OCI-LY1 (cell line): ENCODE measurements around the gene DIAPH2.

ENCODE experiments used
- H2AFZ ChIP-seq: fragments of 200-600 bp; sonication (generic), shearing (Covaris generic); 2 replicates; pipeline ENCODE4 v1.6.0; 2014; ENCODE audit warnings: antibody characterized with exemption, mild to moderate bottlenecking, low read length
- H3F3A ChIP-seq: fragments of 200-600 bp; sonication (generic), shearing (Covaris generic); 2 replicates; pipeline ENCODE4 v1.6.0; 2014; ENCODE audit warnings: mild to moderate bottlenecking, antibody characterized with exemption, low read length, moderate library complexity; ENCODE audit not compliant: insufficient read depth
- H3K27ac ChIP-seq: fragments of 200-600 bp; sonication (generic); 2 replicates; pipeline ENCODE4 v1.5.1; 2014; ENCODE audit warnings: low read length, mixed run types, mild to moderate bottlenecking, low read depth; ENCODE audit not compliant: poor library complexity, severe bottlenecking
- H3K27me3 ChIP-seq: fragments of 200-600 bp; sonication (generic); 2 replicates; pipeline ENCODE4 v1.6.0; 2014; ENCODE audit warnings: antibody characterized with exemption, mild to moderate bottlenecking, low read length, moderate library complexity; ENCODE audit not compliant: insufficient read depth
- H3K36me3 ChIP-seq: fragments of 200-600 bp; sonication (generic); 2 replicates; pipeline ENCODE4 v1.6.1; 2014; ENCODE audit warnings: mild to moderate bottlenecking, antibody characterized with exemption, low read length, moderate library complexity, mixed read lengths; ENCODE audit not compliant: insufficient read depth
- H3K4me1 ChIP-seq: fragments of 200-600 bp; sonication (generic); 2 replicates; pipeline ENCODE4 v1.5.1; 2014; ENCODE audit warnings: mild to moderate bottlenecking, low read length, moderate library complexity; ENCODE audit not compliant: insufficient read depth, severe bottlenecking
- H3K4me2 ChIP-seq: fragments of 200-600 bp; sonication (generic), shearing (Covaris generic); 2 replicates; pipeline ENCODE4 v1.6.1; 2014; ENCODE audit warnings: low read length
- H3K4me3 ChIP-seq: fragments of 200-600 bp; sonication (generic); 2 replicates; pipeline ENCODE4 v1.5.1; 2014; ENCODE audit warnings: low read length, low read depth, mild to moderate bottlenecking, mixed read lengths; ENCODE audit not compliant: poor library complexity, severe bottlenecking
- H3K79me2 ChIP-seq: fragments of 200-600 bp; shearing (Covaris generic); 2 replicates; pipeline ENCODE4 v1.6.1; 2016; ENCODE audit warnings: mixed run types, low read length, mixed read lengths; ENCODE audit not compliant: insufficient read depth
- H3K9ac ChIP-seq: fragments of 200-600 bp; sonication (generic), shearing (Covaris generic); 2 replicates; pipeline ENCODE4 v1.6.1; 2014; ENCODE audit warnings: mild to moderate bottlenecking, low read length, mixed read lengths
- H3K9me2 ChIP-seq: fragments of 200-600 bp; sonication (generic), shearing (Covaris generic); 2 replicates; pipeline ENCODE4 v1.6.1; 2014; ENCODE audit warnings: low read depth, mild to moderate bottlenecking, low read length, mixed read lengths
- H3K9me3 ChIP-seq: fragments of 200-600 bp; shearing (Covaris generic); 2 replicates; pipeline ENCODE4 v1.6.1; 2014; ENCODE audit warnings: low read length, mixed read lengths
- H4K20me1 ChIP-seq: fragments of 200-600 bp; sonication (generic), shearing (Covaris generic); 2 replicates; pipeline ENCODE4 v1.6.0; 2016; ENCODE audit warnings: mild to moderate bottlenecking, low read length; ENCODE audit not compliant: insufficient read depth
- EZH2 ChIP-seq: fragments of 200-600 bp; sonication (generic), shearing (Covaris generic); IDR thresholded peaks from 2 replicates; pipeline ENCODE4 v1.8.0; 2017; ENCODE audit warnings: borderline replicate concordance, mixed run types, mild to moderate bottlenecking, antibody characterized with exemption, low read length, moderate library complexity, mixed read lengths
- TF ChIP-seq, protein P1 (sequence below): fragments of 200-600 bp; sonication (generic), shearing (Covaris generic); IDR thresholded peaks from 2 replicates; pipeline ENCODE4 v1.5.1; 2017; ENCODE audit warnings: mild to moderate bottlenecking, antibody characterized with exemption, low read length, moderate library complexity, mixed read lengths

The DIAPH2 gene

DNA sequence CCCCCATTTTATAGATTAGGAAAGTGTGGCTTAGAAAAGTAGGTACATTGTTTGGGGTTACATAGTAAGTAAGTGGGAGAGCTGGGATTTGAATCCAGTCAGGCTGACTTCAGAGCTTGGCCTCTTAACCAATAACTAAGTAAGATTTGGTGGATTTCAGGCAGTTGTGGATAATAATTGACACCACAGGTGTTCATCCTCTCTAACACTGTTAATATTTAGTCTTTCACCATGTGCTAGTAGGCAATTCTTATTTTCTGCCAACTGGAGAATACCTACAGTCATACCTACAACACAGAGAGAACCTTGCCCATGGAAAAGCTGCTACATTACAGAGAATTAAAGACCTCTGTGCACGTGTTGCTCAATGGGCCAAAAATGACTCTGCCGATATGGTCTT, 89.5 kb downstream of the DIAPH2 start:
- Histone ChIP-seq H3K27me3 (no peaks in the 10 kb centered on the region), H3K9ac (no peak overlapping the region), H3K79me2 (no peaks in the 10 kb centered on the region), H3K4me1 (peaks cover 15% of the 10 kb centered on the region), H3F3A (no peaks in the 10 kb centered on the region), H3K9me2 (no peaks in the 10 kb centered on the region), H3K36me3 (no peaks in the 10 kb centered on the region), H4K20me1 (no peaks in the 10 kb centered on the region), H3K4me3 (no peak overlapping the region), H3K9me3 (no peaks in the 10 kb centered on the region), H3K27ac (no peak overlapping the region), H3K4me2 (no peak overlapping the region), H2AFZ (no peak overlapping the region)
- no peak for TF ChIP-seq EZH2
- TF ChIP-seq, protein P1, sequence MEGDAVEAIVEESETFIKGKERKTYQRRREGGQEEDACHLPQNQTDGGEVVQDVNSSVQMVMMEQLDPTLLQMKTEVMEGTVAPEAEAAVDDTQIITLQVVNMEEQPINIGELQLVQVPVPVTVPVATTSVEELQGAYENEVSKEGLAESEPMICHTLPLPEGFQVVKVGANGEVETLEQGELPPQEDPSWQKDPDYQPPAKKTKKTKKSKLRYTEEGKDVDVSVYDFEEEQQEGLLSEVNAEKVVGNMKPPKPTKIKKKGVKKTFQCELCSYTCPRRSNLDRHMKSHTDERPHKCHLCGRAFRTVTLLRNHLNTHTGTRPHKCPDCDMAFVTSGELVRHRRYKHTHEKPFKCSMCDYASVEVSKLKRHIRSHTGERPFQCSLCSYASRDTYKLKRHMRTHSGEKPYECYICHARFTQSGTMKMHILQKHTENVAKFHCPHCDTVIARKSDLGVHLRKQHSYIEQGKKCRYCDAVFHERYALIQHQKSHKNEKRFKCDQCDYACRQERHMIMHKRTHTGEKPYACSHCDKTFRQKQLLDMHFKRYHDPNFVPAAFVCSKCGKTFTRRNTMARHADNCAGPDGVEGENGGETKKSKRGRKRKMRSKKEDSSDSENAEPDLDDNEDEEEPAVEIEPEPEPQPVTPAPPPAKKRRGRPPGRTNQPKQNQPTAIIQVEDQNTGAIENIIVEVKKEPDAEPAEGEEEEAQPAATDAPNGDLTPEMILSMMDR, result no peak

DNA sequence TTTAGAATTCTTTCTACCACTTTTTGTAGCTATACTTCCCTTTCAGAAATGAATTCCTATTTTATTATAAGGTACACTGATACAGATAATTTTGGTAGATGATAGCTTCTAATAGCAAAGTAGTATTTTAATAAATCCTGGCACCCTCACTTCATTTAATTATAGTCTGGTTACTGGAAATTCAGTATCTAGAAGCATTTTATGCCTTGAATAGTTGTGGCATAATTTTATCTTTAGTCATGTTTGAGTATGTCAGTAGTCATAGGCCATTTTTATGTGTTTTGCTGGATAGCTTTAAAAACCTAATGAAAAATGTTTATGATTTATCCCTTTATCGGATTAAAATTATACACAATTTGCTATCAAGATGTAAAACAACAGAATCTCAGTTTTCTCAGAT, 92.3 kb downstream of the DIAPH2 start:
- no peak overlapping the region for H3K4me2 ChIP-seq

DNA sequence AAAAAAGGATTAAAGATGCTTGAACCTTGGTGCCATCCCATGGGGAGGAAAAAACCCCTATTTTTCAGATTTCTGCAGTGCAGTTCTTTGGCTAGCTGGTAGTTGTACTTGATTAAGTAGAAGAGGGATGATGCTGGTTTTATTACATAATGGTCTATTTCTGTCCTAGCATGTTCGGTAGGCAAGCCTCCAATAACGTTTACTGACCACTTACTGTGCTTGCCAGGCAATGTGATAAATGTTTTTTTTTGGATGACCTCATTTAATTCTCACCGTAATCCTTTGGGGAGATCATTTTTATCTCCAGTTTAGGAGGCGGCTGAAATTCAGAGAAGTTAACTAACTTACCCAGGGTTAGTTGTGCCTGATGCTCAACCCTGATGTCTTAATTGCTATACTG, 106.9 kb downstream of the DIAPH2 start:
- TF ChIP-seq, protein P1, result no peak
- no peak for TF ChIP-seq EZH2
- no peaks in the 10 kb centered on the region for H4K20me1 ChIP-seq
- no peak overlapping the region for H3K9ac ChIP-seq
- H3K9me3 ChIP-seq, result no peaks in the 10 kb centered on the region
- no peak overlapping the region for H3K4me3 ChIP-seq
- H3K4me2 ChIP-seq, result no peak overlapping the region
- H3K79me2 ChIP-seq, result no peaks in the 10 kb centered on the region
- no peak overlapping the region for H3K27ac ChIP-seq
- H3K27me3 ChIP-seq, result no peaks in the 10 kb centered on the region
- H2AFZ ChIP-seq, result no peak overlapping the region
- H3F3A ChIP-seq, result no peaks in the 10 kb centered on the region
- no peaks in the 10 kb centered on the region for H3K9me2 ChIP-seq
- H3K4me1 ChIP-seq, result peaks cover 9% of the 10 kb centered on the region
- H3K36me3 ChIP-seq, result no peaks in the 10 kb centered on the region

More for the DNA sequence above, 92.3 kb downstream of the DIAPH2 start:
- TF ChIP-seq EZH2, result no peak
- TF ChIP-seq, protein P1, result no peak
- H3K9me2 ChIP-seq, result no peaks in the 10 kb centered on the region
- no peak overlapping the region for H3K9ac ChIP-seq
- H3K27ac ChIP-seq, result no peak overlapping the region
- no peaks in the 10 kb centered on the region for H4K20me1 ChIP-seq
- no peaks in the 10 kb centered on the region for H3K36me3 ChIP-seq
- no peak overlapping the region for H3K4me3 ChIP-seq
- H2AFZ ChIP-seq, result no peak overlapping the region
- peaks cover 4% of the 10 kb centered on the region for H3K4me1 ChIP-seq
- no peaks in the 10 kb centered on the region for H3K9me3 ChIP-seq
- H3F3A ChIP-seq, result no peaks in the 10 kb centered on the region
- H3K79me2 ChIP-seq, result no peaks in the 10 kb centered on the region
- no peaks in the 10 kb centered on the region for H3K27me3 ChIP-seq
